Lower lobe of right lung (tissue), 2 donors: ENCODE data around the gene EDNRB. TPM values are rescaled to one million over a fixed set of nuclear protein-coding genes. Genes with fewer than 3 reads are reported as not detected.
"Not testable (repeated sequence)": the region's sequence is repeated elsewhere in the genome, so short reads cannot be mapped to it uniquely, and the experiment has no call there.

Experiments
- ATAC-seq, 2 donors: fragments of 200-7000 bp; cut with Tn5 transposase; one replicate each; pipeline ENCODE4 v1.9.1; 2020 to 2022; ENCODE audit warnings: mild to moderate bottlenecking in 2 of 2, moderate library complexity in 2 of 2
- DNase-seq: peaks from one replicate; pipeline ENCODE4 v3.0.0-alpha.2; 2020
- H3K27ac ChIP-seq: fragments of 200-600 bp; one replicate; pipeline ENCODE4 v1.8.0; 2022
- H3K27me3 ChIP-seq: fragments of 200-600 bp; one replicate; pipeline ENCODE4 v1.8.0; 2022; ENCODE audit warnings: low read depth
- H3K36me3 ChIP-seq: fragments of 200-600 bp; one replicate; pipeline ENCODE4 v1.8.0; 2022; ENCODE audit warnings: mild to moderate bottlenecking
- H3K4me1 ChIP-seq: fragments of 200-600 bp; one replicate; pipeline ENCODE4 v1.8.0; 2022
- H3K4me3 ChIP-seq: fragments of 200-600 bp; one replicate; pipeline ENCODE4 v1.8.0; 2022; ENCODE audit warnings: mild to moderate bottlenecking
- H3K9me3 ChIP-seq: fragments of 200-600 bp; one replicate; pipeline ENCODE4 v1.8.0; 2022
- intact Hi-C: fragments of 100-400 bp; cut with DNase I; formaldehyde crosslinking; loops from one replicate; pipeline ENCODE4 v1.11.0; 2022
- long read RNA-seq: library from polyadenylated mRNA; unstranded; transcript quantifications from one replicate; pipeline ENCODE4 v2.0.0, GENCODE V29; 2021
- total RNA-seq: library from RNA; stranded (reverse); fragmentation: NEBNext Ultra II Directional; extraction: Animal tissue kit (Norgen Biotek cat#: 25700); gene quantifications from one replicate; pipeline ENCODE4 v1.2.1, GENCODE V29; 2021
- TF ChIP-seq, protein P1 (sequence below): fragments of 200-600 bp; IDR thresholded peaks from one replicate; pipeline ENCODE4 v1.8.0; 2022; ENCODE audit warnings: antibody characterized with exemption, mild to moderate bottlenecking
- donor health status: DM: no; HTN: yes; CAD: no; lungs with severe emphysema.

The EDNRB gene
- total RNA-seq, result 60.7 TPM
- long read RNA-seq, full-length matches to known transcripts, result 55 of 72 reads
- long read RNA-seq, partial matches to known transcripts, result 10 of 72 reads
- long read RNA-seq, other reads (novel, unspliced or antisense), result 7 of 72 reads

DNA sequence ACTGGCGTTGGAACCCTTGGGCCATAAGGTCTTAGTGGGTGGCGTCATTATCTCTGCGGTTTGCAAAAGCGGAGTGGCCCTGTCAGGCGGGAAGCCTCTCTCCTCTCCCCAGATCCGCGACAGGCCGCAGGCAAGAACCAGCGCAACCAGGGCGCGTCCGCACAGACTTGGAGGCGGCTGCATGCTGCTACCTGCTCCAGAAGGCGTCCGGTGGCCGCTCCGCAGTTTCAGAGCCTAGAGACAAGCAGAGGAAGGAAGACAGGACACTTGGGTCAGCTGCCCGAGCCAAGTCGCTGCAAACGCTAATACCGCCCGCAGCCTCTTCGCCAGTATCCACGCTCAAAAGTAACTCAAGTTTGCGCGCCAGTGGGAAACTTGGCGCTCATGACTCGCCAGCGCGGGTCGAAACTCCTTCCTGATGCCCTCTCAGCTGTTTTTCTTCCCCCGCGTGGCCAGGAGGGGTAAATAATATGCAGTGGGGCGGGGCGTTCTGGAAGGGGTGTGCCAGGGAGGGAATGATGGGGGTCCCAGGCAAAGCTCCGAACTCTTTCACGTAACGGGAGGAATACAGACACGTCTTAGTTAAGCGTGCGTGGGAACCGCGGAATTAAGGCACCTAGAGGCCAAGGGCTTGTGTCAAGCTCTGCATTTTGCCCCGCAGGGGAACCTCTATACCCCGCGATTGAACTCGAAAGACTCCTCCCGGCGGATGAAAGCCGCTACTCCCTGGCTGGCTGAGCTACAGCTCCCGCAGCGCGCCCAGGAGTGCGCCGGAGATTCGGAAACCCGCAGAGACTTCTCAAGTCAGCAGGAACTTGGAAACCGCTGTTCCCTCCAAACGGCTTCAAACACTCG lies at the start of gene EDNRB:
Gene EDNRB, minus strand, starts transcription at position 441 of the 855 bp plus-strand sequence. Its CDS starts 258 bp downstream, at position 183.
- TF ChIP-seq, protein P1, sequence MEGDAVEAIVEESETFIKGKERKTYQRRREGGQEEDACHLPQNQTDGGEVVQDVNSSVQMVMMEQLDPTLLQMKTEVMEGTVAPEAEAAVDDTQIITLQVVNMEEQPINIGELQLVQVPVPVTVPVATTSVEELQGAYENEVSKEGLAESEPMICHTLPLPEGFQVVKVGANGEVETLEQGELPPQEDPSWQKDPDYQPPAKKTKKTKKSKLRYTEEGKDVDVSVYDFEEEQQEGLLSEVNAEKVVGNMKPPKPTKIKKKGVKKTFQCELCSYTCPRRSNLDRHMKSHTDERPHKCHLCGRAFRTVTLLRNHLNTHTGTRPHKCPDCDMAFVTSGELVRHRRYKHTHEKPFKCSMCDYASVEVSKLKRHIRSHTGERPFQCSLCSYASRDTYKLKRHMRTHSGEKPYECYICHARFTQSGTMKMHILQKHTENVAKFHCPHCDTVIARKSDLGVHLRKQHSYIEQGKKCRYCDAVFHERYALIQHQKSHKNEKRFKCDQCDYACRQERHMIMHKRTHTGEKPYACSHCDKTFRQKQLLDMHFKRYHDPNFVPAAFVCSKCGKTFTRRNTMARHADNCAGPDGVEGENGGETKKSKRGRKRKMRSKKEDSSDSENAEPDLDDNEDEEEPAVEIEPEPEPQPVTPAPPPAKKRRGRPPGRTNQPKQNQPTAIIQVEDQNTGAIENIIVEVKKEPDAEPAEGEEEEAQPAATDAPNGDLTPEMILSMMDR, result peak; percentile 29
- Histone ChIP-seq H3K9me3 (no peaks in the 10 kb centered on the region), H3K27me3 (no peaks in the 10 kb centered on the region), H3K27ac (peak within 1 kb of the TSS; percentile 71), H3K4me3 (peak within 1 kb of the TSS; percentile 72), H3K36me3 (no peaks in the 10 kb centered on the region), H3K4me1 (no peaks in the 10 kb centered on the region)
- DNase-seq (peak; percentile 62), ATAC-seq (peak; percentile 80 to 81)
- intact Hi-C loops, result no loop called here

DNA sequence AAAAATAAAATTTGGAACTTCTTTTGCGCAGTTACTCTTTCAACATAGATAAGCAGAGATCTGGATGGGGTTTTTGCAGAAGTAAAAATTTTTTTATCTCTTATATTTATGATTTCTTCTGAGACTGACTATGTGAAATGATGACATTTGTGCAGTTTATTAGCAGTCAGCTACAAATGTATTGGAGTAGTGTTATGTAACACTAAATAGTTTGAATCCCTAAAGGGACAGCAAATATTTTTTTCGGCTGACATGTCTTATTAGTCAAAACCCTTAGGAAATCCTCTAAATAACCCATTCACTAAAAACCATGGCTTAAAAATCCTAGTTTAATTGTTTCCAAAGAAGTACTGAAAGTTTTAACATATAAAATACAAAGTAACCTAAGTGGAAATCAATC lies 48.0 kb upstream of the EDNRB start:
- Histone ChIP-seq H3K27me3 (no peaks in the 10 kb centered on the region), H3K36me3 (no peaks in the 10 kb centered on the region), H3K9me3 (no peaks in the 10 kb centered on the region), H3K4me3 (no peak overlapping the region), H3K4me1 (no peaks in the 10 kb centered on the region), H3K27ac (no peak overlapping the region)
- TF ChIP-seq, protein P1, result no peak
- intact Hi-C loops, result no loop called here
- DNase-seq (no peak), ATAC-seq (no peak)

DNA sequence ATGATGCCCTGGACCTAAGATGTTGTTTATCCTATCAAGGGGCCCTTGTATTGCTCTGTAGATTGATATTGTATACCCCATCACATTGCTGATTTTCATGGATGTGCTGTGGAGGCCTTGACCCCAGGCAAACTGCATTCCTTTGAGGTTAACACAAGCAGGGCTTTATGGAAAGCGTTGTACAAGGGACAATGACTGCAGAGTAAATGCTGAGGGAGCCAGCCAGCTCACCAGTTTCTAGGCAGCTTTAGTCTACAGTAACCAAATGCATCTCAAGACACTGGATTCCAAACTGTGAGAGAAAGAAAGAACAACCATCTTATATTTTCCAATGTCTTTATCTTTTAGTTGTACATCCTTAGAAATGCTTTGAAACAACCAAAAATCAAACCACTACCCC lies 34.1 kb upstream of the EDNRB start:
- H3K27me3 ChIP-seq, result no peaks in the 10 kb centered on the region
- intact Hi-C loops, result no loop called here
- DNase-seq, result no peak

DNA sequence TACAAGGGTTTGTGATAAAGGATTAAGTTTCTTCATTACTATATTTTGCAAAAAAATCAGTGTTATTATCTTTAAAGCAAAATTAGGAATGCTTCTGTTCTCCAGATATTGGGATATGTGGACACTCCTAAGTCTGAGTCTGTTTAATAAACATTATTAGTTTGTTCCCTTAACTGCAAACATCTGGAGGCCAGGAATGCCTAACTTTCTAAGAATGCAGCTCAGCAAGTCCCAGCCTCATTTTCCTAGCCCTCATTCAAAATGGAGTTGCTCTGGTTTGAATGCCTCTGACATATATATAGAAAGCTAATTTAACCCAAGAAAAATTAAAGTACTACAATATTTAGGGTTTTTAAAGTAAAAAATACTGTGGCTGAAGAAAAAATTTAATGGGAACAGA lies 33.6 kb upstream of the EDNRB start:
- H3K4me3 ChIP-seq, result no peak overlapping the region
- intact Hi-C loops, result no loop called here
- DNase-seq, result no peak
- TF ChIP-seq, protein P1, result no peak
- no peak overlapping the region for H3K27ac ChIP-seq
- H3K27me3 ChIP-seq, result no peaks in the 10 kb centered on the region
- H3K9me3 ChIP-seq, result no peaks in the 10 kb centered on the region
- H3K36me3 ChIP-seq, result no peaks in the 10 kb centered on the region
- ATAC-seq, result no peak
- H3K4me1 ChIP-seq, result no peaks in the 10 kb centered on the region

More for the DNA sequence above, 34.1 kb upstream of the EDNRB start:
- no peak for ATAC-seq
- TF ChIP-seq, protein P1, result no peak
- H3K4me1 ChIP-seq, result no peaks in the 10 kb centered on the region
- H3K9me3 ChIP-seq, result no peaks in the 10 kb centered on the region
- no peak overlapping the region for H3K27ac ChIP-seq
- H3K4me3 ChIP-seq, result no peak overlapping the region
- H3K36me3 ChIP-seq, result no peaks in the 10 kb centered on the region

DNA sequence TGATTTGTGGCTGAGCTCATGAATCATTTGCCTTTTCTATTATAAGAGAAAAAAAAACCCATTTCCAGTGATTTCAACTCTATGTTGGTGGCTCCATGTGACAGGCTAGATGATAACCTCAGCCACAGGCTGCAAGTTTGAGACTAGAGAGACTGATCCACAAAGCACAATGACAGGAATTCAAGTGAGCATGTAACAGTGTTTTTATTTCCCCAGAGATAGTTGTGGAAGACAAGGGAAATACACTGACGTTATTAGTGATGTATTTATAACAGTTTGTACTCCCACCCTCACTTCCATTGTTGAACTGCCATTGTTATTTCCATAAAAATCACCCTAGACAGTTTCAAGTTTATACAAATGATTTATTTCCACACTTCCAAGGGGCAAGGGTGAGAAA lies 27.9 kb upstream of the EDNRB start:
- TF ChIP-seq, protein P1, result no peak
- Histone ChIP-seq H3K4me1 (no peaks in the 10 kb centered on the region), H3K36me3 (no peaks in the 10 kb centered on the region), H3K4me3 (no peak overlapping the region), H3K27me3 (no peaks in the 10 kb centered on the region), H3K27ac (no peak overlapping the region), H3K9me3 (no peaks in the 10 kb centered on the region)
- intact Hi-C loops, result no loop called here
- no peak for ATAC-seq
- no peak for DNase-seq

DNA sequence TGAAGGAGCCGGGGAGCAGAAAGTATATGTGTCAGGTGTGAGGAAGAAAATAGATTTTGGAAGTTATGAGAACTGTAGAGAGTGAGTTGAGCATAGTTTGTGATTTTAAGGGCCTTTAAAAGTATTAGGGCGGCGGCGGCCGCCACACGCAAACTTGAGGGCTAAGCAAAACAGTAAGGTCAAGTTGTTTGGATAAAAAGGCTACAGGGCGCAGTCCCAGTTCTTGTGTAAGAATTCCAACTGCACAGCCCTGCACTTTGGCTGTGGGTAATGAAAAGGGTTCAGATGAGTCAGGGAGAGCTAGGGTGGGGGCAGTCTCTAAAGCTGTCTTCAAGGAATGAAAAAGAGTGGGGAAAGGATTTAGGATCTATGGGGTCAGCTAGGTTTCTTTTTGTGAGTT lies 16.4 kb upstream of the EDNRB start:
- H3K4me3 ChIP-seq, intact Hi-C loops, H3K27me3 ChIP-seq, ATAC-seq, H3K27ac ChIP-seq, H3K36me3 ChIP-seq, H3K4me1 ChIP-seq, H3K9me3 ChIP-seq: not testable (repeated sequence)
- peak; percentile 46 for DNase-seq
